GM04503 (cell line): ENCODE measurements around the gene HOXD4.

Experiments used
- DNase-seq: peaks from one replicate; pipeline ENCODE4 v3.0.0-alpha.2; 2012; ENCODE audit warnings: low read depth

The HOXD4 gene

GRCh38 chr2:176156807-176157498, 5.6 kb downstream of the HOXD4 start, which contains the start of gene HOXD3:
TSS of gene HOXD3 (plus strand) at chr2:176157307. CDS start at chr2:176169115, 11,808 bp downstream.
- no peak for DNase-seq

GRCh38 chr2:176157499-176158185, 6.3 kb downstream of the HOXD4 start:
- no peak for DNase-seq

GRCh38 chr2:176158186-176158591, 6.8 kb downstream of the HOXD4 start:
- DNase-seq = no peak

- no peak for DNase-seq
These were observed 7.7 kb downstream of the HOXD4 start for GRCh38 chr2:176158855-176159662.

- no peak for DNase-seq
These were observed 8.4 kb downstream of the HOXD4 start for GRCh38 chr2:176159663-176160250.

GRCh38 chr2:176160251-176160985, 9.1 kb downstream of the HOXD4 start:
- DNase-seq = no peak

- no peak for DNase-seq
These were observed 9.9 kb downstream of the HOXD4 start for GRCh38 chr2:176160986-176161824.

- peak; percentile 27 for DNase-seq
These were observed 10.7 kb downstream of the HOXD4 start for GRCh38 chr2:176161825-176162626.

DNA sequence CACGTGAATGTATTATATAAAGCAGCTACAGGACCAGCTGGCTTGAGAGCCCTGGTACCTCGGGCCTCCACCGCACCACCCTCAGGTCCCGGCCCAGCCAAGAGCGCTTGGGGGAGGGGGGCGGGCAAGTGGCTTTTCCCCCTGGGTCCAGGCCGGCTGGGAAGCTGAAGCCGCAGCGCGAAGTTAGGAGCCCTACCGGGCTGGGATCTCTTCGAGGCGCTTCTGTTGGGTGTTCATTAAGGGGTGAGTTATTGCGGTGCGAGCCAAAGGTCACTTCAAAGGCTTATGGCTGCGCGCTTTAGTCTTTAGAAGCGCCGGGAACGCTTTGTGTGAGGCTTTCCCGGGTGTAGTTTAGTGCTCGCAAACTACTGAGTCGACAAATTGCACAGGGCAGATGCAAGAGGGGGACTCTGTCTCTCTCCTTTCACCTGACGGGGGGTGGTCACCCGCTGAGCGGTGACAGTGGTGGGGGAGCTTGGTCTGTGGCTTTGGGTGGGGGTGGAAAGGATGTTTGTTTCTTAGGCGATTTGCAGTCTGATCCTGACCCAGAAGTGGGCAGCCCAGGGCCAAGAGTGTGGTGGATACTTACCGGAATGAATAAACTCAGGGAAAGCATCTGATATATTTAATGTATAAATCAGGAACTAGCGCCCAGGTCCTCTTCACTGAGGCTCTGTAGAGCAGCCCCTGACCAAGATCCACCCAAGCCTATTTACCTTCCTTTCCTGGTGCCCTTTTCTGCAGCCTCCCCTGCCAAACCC, 11.7 kb downstream of the HOXD4 start:
- no peak for DNase-seq

DNA sequence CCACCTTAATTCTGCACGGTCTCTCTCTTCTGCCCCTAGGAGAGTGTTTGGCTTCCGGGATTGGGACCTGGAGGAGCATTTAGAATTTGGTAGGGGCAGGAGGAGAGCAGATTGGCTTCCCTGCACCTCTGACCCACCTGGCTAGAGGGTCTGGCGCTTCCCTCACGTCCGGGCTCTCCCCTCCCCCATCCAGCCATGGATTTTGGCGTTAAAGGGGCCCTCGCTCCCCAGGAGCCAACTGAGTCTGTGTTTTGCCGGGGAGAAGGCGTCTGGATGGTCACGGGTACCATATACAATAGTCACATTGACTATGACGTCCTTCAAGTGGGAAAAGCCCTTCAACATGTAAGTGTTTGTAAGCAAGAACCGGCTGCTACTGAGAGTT, 12.3 kb downstream of the HOXD4 start:
- DNase-seq = no peak

GRCh38 chr2:176164201-176164600, 12.9 kb downstream of the HOXD4 start:
- DNase-seq = no peak

- no peak for DNase-seq
These were observed 13.4 kb downstream of the HOXD4 start for GRCh38 chr2:176164611-176165369.

- DNase-seq = no peak
These were observed 14.2 kb downstream of the HOXD4 start for GRCh38 chr2:176165370-176166050.

DNA sequence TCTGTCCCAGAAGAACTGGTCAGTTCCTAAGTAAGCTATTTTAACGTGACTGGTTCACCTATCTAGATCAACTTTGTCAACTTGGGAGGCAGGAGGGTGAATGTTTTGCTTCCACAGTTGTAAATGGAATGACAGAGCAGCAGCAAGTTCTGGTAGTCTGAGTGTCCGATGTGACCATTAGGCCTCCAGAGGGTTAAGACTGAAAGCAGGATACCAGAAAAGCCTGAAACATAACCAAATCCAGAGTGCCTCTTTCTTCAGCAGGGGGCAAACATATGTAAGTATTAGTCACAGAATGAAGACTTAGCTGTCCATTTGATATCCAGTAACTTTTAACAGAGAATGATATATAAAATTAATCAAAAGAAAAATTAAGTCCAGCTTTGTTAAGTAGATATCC, 14.9 kb downstream of the HOXD4 start:
- DNase-seq = no peak

GRCh38 chr2:176167398-176167797, 16.0 kb downstream of the HOXD4 start:
- no peak for DNase-seq

DNA sequence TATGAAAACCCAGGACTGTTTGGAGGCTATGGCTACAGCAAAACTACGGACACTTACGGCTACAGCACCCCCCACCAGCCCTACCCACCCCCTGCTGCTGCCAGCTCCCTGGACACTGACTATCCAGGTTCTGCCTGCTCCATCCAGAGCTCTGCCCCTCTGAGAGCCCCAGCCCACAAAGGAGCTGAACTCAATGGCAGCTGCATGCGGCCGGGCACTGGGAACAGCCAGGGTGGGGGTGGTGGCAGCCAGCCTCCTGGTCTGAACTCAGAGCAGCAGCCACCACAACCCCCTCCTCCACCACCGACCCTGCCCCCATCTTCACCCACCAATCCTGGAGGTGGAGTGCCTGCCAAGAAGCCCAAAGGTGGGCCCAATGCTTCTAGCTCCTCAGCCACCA, 17.8 kb downstream of the HOXD4 start:
- no peak for DNase-seq

DNA sequence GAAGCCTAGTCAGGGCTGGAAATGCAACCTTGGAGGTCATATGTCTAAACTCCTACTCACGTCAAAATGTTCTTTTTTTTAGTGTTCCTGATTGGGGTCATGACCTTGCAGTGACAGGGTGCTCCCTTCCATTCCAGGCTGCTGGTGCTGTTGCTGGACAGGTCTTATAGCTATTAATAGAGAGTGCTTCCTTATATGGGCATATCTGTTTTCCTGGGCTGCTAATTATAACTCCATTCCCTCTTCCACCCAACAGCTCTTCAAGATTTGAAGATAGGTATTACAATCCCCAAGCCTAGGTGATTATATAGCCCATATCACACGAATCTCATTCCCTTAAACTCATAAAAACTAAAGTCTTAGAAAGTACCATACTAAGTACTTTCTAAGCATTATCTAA, 18.4 kb downstream of the HOXD4 start:
- DNase-seq = no peak
